Stimulated activated CD8-positive, alpha-beta memory T cell treated with anti-CD3 and anti-CD28 coated beads, Interleukin-12 subunit alpha, Interleukin-12 subunit beta, amount 100 ng/mL, for 24 hours (primary cell): ENCODE data around the gene MUC5B.

ENCODE experiments used
- DNase-seq: peaks from one replicate; pipeline ENCODE4 v3.0.0-alpha.2; 2020; ENCODE audit errors: extremely low read depth

The MUC5B gene

GRCh38 chr11:1267441-1268100 is 44.7 kb downstream of the MUC5B start:
- DNase-seq, result no peak

- DNase-seq, result no peak
These were observed 47.1 kb downstream of the MUC5B start for GRCh38 chr11:1269957-1270356.

- DNase-seq, result no peak
These were observed 47.6 kb downstream of the MUC5B start for GRCh38 chr11:1270476-1270875.

- no peak for DNase-seq
These were observed 48.1 kb downstream of the MUC5B start for GRCh38 chr11:1271002-1271401.

- DNase-seq, result no peak
These were observed 48.5 kb downstream of the MUC5B start for GRCh38 chr11:1271406-1271805.

GRCh38 chr11:1271927-1272326 is 49.1 kb downstream of the MUC5B start:
- DNase-seq, result no peak

- DNase-seq, result no peak
These were observed 49.7 kb downstream of the MUC5B start for GRCh38 chr11:1272531-1272930.

GRCh38 chr11:1274501-1274900 is 51.6 kb downstream of the MUC5B start:
- DNase-seq, result no peak

GRCh38 chr11:1275021-1275420 is 52.2 kb downstream of the MUC5B start:
- DNase-seq, result no peak

GRCh38 chr11:1276041-1276790 is 53.4 kb downstream of the MUC5B start:
- DNase-seq, result no peak

- no peak for DNase-seq
These were observed 54.2 kb downstream of the MUC5B start for GRCh38 chr11:1276866-1277615.

GRCh38 chr11:1277936-1278512 is 55.2 kb downstream of the MUC5B start:
- no peak for DNase-seq

GRCh38 chr11:1278766-1279673 is 56.2 kb downstream of the MUC5B start:
- no peak for DNase-seq

GRCh38 chr11:1279674-1280055 is 56.8 kb downstream of the MUC5B start:
- no peak for DNase-seq

GRCh38 chr11:1280116-1281035 is 57.5 kb downstream of the MUC5B start:
- DNase-seq, result no peak

GRCh38 chr11:1281326-1281973 is 58.6 kb downstream of the MUC5B start:
- no peak for DNase-seq

GRCh38 chr11:1281974-1282365 is 59.1 kb downstream of the MUC5B start:
- no peak for DNase-seq

- no peak for DNase-seq
These were observed 60.2 kb downstream of the MUC5B start for GRCh38 chr11:1283091-1283511.

- DNase-seq, result no peak
These were observed 61.0 kb downstream of the MUC5B start for GRCh38 chr11:1283906-1284305.

- no peak for DNase-seq
These were observed 62.5 kb downstream of the MUC5B start for GRCh38 chr11:1285316-1285744.
